Endothelial cell of umbilical vein (primary cell): Measurements from ENCODE around the gene MRLN. TPM values are rescaled to one million over a fixed set of nuclear protein-coding genes. Genes with fewer than 3 reads are reported as not detected.

Experiments used
- BruUV-seq: library from RNA; stranded (reverse); fragments of 400-500 nt; replicated peaks from 2 replicates; lab custom pipeline; 2021; lab: Mats Ljungman, UMichigan
- CTCF ChIA-PET: fragments of 300-600, 350-600 bp; sonication (Branson Sonifier 250); formaldehyde crosslinking; loops from one replicate; lab custom pipeline; 2021; ENCODE audit warnings: antibody characterized with exemption, inconsistent platforms; lab: Charles Lee
- POLR2A ChIA-PET: fragments of 300-600, 350-600 bp; sonication (Branson Sonifier 250); formaldehyde crosslinking; loops from one replicate; lab custom pipeline; 2021; ENCODE audit warnings: antibody characterized with exemption, inconsistent platforms; lab: Charles Lee
- DNase-seq: peaks from one replicate; pipeline ENCODE4 v3.0.0-alpha.2; 2011; ENCODE audit warnings: low read depth, low spot score
- FAIRE-seq: peaks from 2 replicates; lab custom pipeline; 2011; peaks lifted over from hg19 to GRCh38; lab: Jason Lieb, UNC
- H2AFZ ChIP-seq: 2 replicates; pipeline ENCODE4 v1.6.0; 2012; ENCODE audit warnings: low read depth, low read length, control low read depth, inconsistent platforms
- H3K27ac ChIP-seq: 2 replicates; pipeline ENCODE4 v1.5.1; 2011; ENCODE audit warnings: low read depth, mild to moderate bottlenecking, control low read depth, low read length, moderate library complexity; ENCODE audit not compliant: insufficient read depth
- H3K27me3 ChIP-seq, 2 experiments: 2 replicates each; pipeline versions ENCODE4 v1.6.0 to v1.6.1; 2011; ENCODE audit warnings: low read length in 2 of 2, mixed read lengths in 1 of 2; ENCODE audit not compliant: control insufficient read depth in 2 of 2, insufficient read depth in 2 of 2
- H3K36me3 ChIP-seq, 2 experiments: 2 replicates in 1 of 2; 3 replicates in 1 of 2; pipeline ENCODE4 v1.5.1; 2011; ENCODE audit warnings: low read length in 2 of 2, mild to moderate bottlenecking in 1 of 2, moderate library complexity in 1 of 2; ENCODE audit not compliant: control insufficient read depth in 2 of 2, insufficient read depth in 2 of 2; ENCODE audit errors: extremely low read depth in 1 of 2
- H3K4me1 ChIP-seq: 3 replicates; pipeline ENCODE4 v1.5.1; 2011; ENCODE audit warnings: mild to moderate bottlenecking, low read length; ENCODE audit not compliant: control insufficient read depth, insufficient read depth; ENCODE audit errors: extremely low read depth
- H3K4me2 ChIP-seq: 2 replicates; pipeline ENCODE4 v1.6.1; 2011; ENCODE audit warnings: low read length, control low read depth, mixed read lengths; ENCODE audit not compliant: insufficient read depth
- H3K4me3 ChIP-seq, 3 experiments: fragments of 200-600 bp in 1 of 3; sonication (generic), shearing (Covaris generic) in 1 of 3; replicated peaks in 1 of 3; 2 replicates each; pipeline ENCODE4 v1.5.1; 2011 to 2016; ENCODE audit warnings: control low read depth in 3 of 3, low read length in 3 of 3, mild to moderate bottlenecking in 2 of 3, inconsistent platforms in 1 of 3, low read depth in 1 of 3, moderate library complexity in 1 of 3; ENCODE audit not compliant: insufficient read depth in 1 of 3
- H3K79me2 ChIP-seq: 2 replicates; pipeline ENCODE4 v1.6.0; 2012; ENCODE audit warnings: low read length, inconsistent platforms; ENCODE audit not compliant: control insufficient read depth, insufficient read depth
- H3K9ac ChIP-seq: replicated peaks from 2 replicates; pipeline ENCODE3; 2011; ENCODE audit warnings: low read length, control low read depth; ENCODE audit not compliant: insufficient read depth; ENCODE audit errors: extremely low read depth
- H3K9me1 ChIP-seq: replicated peaks from 3 replicates; pipeline ENCODE4 v1.6.0; 2011; ENCODE audit warnings: mild to moderate bottlenecking, low read length; ENCODE audit not compliant: control insufficient read depth, insufficient read depth; ENCODE audit errors: extremely low read depth
- H3K9me3 ChIP-seq: replicated peaks from 2 replicates; pipeline ENCODE4 v1.5.1; 2012; ENCODE audit warnings: low read length, inconsistent platforms; ENCODE audit not compliant: control insufficient read depth, insufficient read depth
- H4K20me1 ChIP-seq: replicated peaks from 2 replicates; pipeline ENCODE3; 2011; ENCODE audit warnings: mild to moderate bottlenecking, low read length; ENCODE audit not compliant: control insufficient read depth, insufficient read depth; ENCODE audit errors: extremely low read depth
- CTCF ChIP-seq, 2 donors: IDR thresholded peaks; 1 replicate in 1 of 2; 2 replicates in 1 of 2; pipeline ENCODE4 v1.5.1; 2011; ENCODE audit warnings: low read length in 2 of 2, mild to moderate bottlenecking in 2 of 2, moderate library complexity in 2 of 2, control low read depth in 1 of 2, inconsistent platforms in 1 of 2, low read depth in 1 of 2; ENCODE audit not compliant: insufficient read depth in 1 of 2; ENCODE audit errors: extremely low read depth in 1 of 2
- EZH2 ChIP-seq: IDR thresholded peaks from 2 replicates; pipeline ENCODE4 v1.6.1; 2012; ENCODE audit warnings: borderline replicate concordance, low read depth, mild to moderate bottlenecking, moderate library complexity, low read length, inconsistent platforms; ENCODE audit not compliant: severe bottlenecking
- FOS ChIP-seq: IDR thresholded peaks from 2 replicates; pipeline ENCODE4 v1.6.1; 2011; ENCODE audit warnings: mild to moderate bottlenecking, low read length, moderate library complexity, borderline replicate concordance; ENCODE audit not compliant: insufficient read depth
- GATA2 ChIP-seq: IDR thresholded peaks from 2 replicates; pipeline ENCODE4 v1.7.0; 2011; ENCODE audit warnings: low read depth, mild to moderate bottlenecking, moderate library complexity, mixed read lengths, low read length; ENCODE audit not compliant: insufficient read length, insufficient read depth
- JUN ChIP-seq: IDR thresholded peaks from 2 replicates; pipeline ENCODE4 v1.6.1; 2011; ENCODE audit warnings: borderline replicate concordance, low read depth; ENCODE audit not compliant: insufficient read length, insufficient read depth
- MYC ChIP-seq: IDR thresholded peaks from one replicate; pipeline ENCODE4 v1.6.1; 2011; ENCODE audit warnings: mild to moderate bottlenecking, low read depth, low read length
- POLR2A ChIP-seq: IDR thresholded peaks from 2 replicates; pipeline ENCODE4 v1.6.1; 2012; ENCODE audit warnings: low read depth, mild to moderate bottlenecking, control low read depth, low read length
- POLR2AphosphoS5 ChIP-seq: IDR thresholded peaks from 2 replicates; pipeline ENCODE4 v1.6.1; 2012; ENCODE audit warnings: low read depth, mild to moderate bottlenecking, control low read depth, low read length, moderate library complexity; ENCODE audit not compliant: insufficient read depth
- dilution Hi-C: fragments of 300-500 bp; cut with MboI; formaldehyde crosslinking; loops from one replicate; pipeline ENCODE4 v1.15.0; 2019; ENCODE audit warnings: low sequenced_read_pairs; ENCODE audit not compliant: extremely low pct_ligation_motif_present
- intact Hi-C: fragments of 100-400 bp; cut with micrococcal nuclease; formaldehyde crosslinking; loops from one replicate; pipeline ENCODE4 v1.10.0; 2022
- polyA plus RNA-seq, 4 experiments: library from polyadenylated mRNA; depleted of rRNA in 3 of 4; stranded (reverse) in 3 of 4; unstranded in 1 of 4; fragments of >200 nt; gene quantifications; 2 replicates each; pipeline versions ENCODE4 v1.2.1 to v1.2.3, GENCODE V29; 2011 to 2012; ENCODE audit warnings: missing spikeins in 1 of 4
- total RNA-seq: library from RNA; stranded (reverse); gene quantifications from 2 replicates; pipeline ENCODE4 v1.2.3, GENCODE V29; 2021
- TF ChIP-seq, protein P1 (sequence below): IDR thresholded peaks from 2 replicates; pipeline ENCODE4 v1.6.1; 2011; ENCODE audit not compliant: insufficient read depth, insufficient read length

The MRLN gene
- total and polyA plus RNA-seq, 2 donors (not counting 3 experiments of a cell fraction or from before 2014, with no cell fraction given) = not detected

DNA sequence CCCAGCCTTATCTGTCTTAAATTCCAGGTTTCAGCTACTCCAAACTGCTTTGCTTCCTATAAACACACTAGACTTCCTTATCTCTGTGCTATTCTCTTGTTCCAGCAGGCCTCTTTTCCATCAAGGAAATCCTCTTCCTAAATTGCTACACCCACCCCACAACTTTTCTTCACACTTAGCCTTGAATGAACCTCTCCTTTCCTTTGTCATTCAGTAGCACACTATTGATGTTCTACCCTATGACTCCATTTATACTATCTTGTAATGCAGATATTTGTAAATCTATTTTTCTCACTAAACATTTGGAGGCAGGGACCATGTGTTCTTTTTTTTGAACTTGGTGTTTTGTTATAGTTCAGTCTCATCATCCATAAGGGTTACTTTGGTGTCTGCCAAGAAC lies 47.3 kb downstream of the MRLN start:
- H3K79me2 ChIP-seq = no peaks in the 10 kb centered on the region
- dilution Hi-C loops (no loop called here), intact Hi-C loops (no loop called here)
- no peaks in the 10 kb centered on the region for H3K9me1 ChIP-seq
- no peak for FAIRE-seq
- no peak overlapping the region for H3K4me3 ChIP-seq
- no peaks in the 10 kb centered on the region for H3K36me3 ChIP-seq
- H3K27ac ChIP-seq = no peak overlapping the region
- H3K4me1 ChIP-seq = peaks cover 5% of the 10 kb centered on the region
- no peak overlapping the region for H3K9ac ChIP-seq
- DNase-seq = no peak
- H3K27me3 ChIP-seq = peaks cover 14 to 29% of the 10 kb centered on the region in 2 experiments
- no TSS peak for BruUV-seq
- no peak for TF ChIP-seq MYC
- no peak for TF ChIP-seq POLR2A
- no peak for TF ChIP-seq EZH2
- no peak for TF ChIP-seq FOS
- TF ChIP-seq JUN = no peak
- TF ChIP-seq CTCF (IDR thresholded peaks at IDR 0.05; ENCODE audit: extremely low read depth in 1 of 2, insufficient read depth in 1 of 2, low read depth in 1 of 2, low read length in 2 of 2) = no peak
- no peak for TF ChIP-seq POLR2AphosphoS5
- H4K20me1 ChIP-seq = no peaks in the 10 kb centered on the region
- no peak overlapping the region for H3K4me2 ChIP-seq
- no peak overlapping the region for H2AFZ ChIP-seq
- CTCF ChIA-PET = no interaction called here
- POLR2A ChIA-PET = no interaction called here
- H3K9me3 ChIP-seq = no peaks in the 10 kb centered on the region

DNA sequence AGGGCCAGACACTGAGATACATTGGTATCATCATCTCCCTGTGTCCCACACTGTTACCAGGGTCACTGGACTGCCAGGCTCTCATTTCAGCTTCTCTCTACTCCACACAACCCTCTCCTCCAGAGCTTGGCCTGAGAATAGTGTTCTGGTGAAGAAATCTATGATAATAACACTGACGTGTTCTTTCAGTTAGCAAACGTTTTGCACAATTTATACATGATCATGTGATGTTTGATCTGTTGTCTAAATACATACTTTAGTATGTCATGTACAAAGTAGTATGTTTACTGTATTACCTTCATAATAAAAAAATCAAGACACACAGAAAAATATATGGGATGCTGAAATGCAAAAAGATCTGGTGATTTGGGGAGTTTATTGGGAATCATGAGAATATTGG lies 48.6 kb downstream of the MRLN start:
- Histone ChIP-seq H3K9me3 (no peaks in the 10 kb centered on the region), H4K20me1 (no peaks in the 10 kb centered on the region), H3K27ac (no peak overlapping the region), H3K36me3 (no peaks in the 10 kb centered on the region), H3K4me1 (peaks cover 5% of the 10 kb centered on the region), H3K4me3 (no peak overlapping the region), H3K9me1 (no peaks in the 10 kb centered on the region), H3K9ac (no peak overlapping the region), H3K4me2 (no peak overlapping the region), H3K27me3 (peaks cover 11 to 20% of the 10 kb centered on the region in 2 experiments), H3K79me2 (no peaks in the 10 kb centered on the region), H2AFZ (no peak overlapping the region)
- TF ChIP-seq EZH2 (no peak), CTCF (IDR thresholded peaks at IDR 0.05; ENCODE audit: extremely low read depth in 1 of 2, insufficient read depth in 1 of 2, low read depth in 1 of 2, low read length in 2 of 2) (no peak), GATA2 (no peak), FOS (no peak), MYC (no peak), JUN (no peak), POLR2A (no peak)
- TF ChIP-seq, protein P1, sequence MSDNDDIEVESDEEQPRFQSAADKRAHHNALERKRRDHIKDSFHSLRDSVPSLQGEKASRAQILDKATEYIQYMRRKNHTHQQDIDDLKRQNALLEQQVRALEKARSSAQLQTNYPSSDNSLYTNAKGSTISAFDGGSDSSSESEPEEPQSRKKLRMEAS = no peak
- BruUV-seq = no TSS peak
- DNase-seq = no peak
- FAIRE-seq = no peak
- ChIA-PET CTCF (no interaction called here), POLR2A (no interaction called here)
- intact Hi-C loops (no loop called here), dilution Hi-C loops (no loop called here)
